AG04450 (cell line): ENCODE results near the gene FNIP2. TPM values are rescaled to one million over a fixed set of nuclear protein-coding genes. Genes with fewer than 3 reads are reported as not detected.

ENCODE experiments used
- CTCF ChIA-PET: fragments of 300-600, 350-600 bp; formaldehyde crosslinking; extraction: SDS; loops from one replicate; lab custom pipeline; 2022; ENCODE audit warnings: antibody characterized with exemption, inconsistent platforms; lab: Charles Lee
- POLR2A ChIA-PET: fragments of 350-600 bp; formaldehyde crosslinking; extraction: SDS; loops from one replicate; lab custom pipeline; 2021; ENCODE audit warnings: antibody characterized with exemption, inconsistent platforms; lab: Yijun Ruan, JAX
- DNase-seq: peaks from one replicate; pipeline ENCODE4 v3.0.0-alpha.2; 2011; ENCODE audit warnings: low read depth, low spot score
- H3K27ac ChIP-seq: one replicate; pipeline ENCODE4 v1.5.1; 2012; ENCODE audit warnings: low read depth, low read length, control low read depth
- H3K27me3 ChIP-seq: one replicate; pipeline ENCODE4 v1.6.0; 2012; ENCODE audit warnings: low read length; ENCODE audit not compliant: control insufficient read depth, insufficient read depth
- H3K4me3 ChIP-seq: 2 replicates; pipeline ENCODE4 v1.5.1; 2011; ENCODE audit warnings: mild to moderate bottlenecking, low read depth, low read length, control low read depth
- H3K9me3 ChIP-seq: 2 replicates; pipeline ENCODE4 v1.5.1; 2012; ENCODE audit warnings: low read length; ENCODE audit not compliant: control insufficient read depth, insufficient read depth
- polyA plus RNA-seq: library from polyadenylated mRNA; depleted of rRNA; stranded (reverse); fragments of >200 nt; gene quantifications from 2 replicates; pipeline ENCODE4 v1.2.3, GENCODE V29; 2011
- TF ChIP-seq, protein P1 (sequence below): IDR thresholded peaks from 2 replicates; pipeline ENCODE4 v1.5.1; 2011; ENCODE audit warnings: low read depth, low read length, control low read depth, inconsistent platforms

The FNIP2 gene
- polyA plus RNA-seq, 1 experiment = 8.4 TPM

DNA sequence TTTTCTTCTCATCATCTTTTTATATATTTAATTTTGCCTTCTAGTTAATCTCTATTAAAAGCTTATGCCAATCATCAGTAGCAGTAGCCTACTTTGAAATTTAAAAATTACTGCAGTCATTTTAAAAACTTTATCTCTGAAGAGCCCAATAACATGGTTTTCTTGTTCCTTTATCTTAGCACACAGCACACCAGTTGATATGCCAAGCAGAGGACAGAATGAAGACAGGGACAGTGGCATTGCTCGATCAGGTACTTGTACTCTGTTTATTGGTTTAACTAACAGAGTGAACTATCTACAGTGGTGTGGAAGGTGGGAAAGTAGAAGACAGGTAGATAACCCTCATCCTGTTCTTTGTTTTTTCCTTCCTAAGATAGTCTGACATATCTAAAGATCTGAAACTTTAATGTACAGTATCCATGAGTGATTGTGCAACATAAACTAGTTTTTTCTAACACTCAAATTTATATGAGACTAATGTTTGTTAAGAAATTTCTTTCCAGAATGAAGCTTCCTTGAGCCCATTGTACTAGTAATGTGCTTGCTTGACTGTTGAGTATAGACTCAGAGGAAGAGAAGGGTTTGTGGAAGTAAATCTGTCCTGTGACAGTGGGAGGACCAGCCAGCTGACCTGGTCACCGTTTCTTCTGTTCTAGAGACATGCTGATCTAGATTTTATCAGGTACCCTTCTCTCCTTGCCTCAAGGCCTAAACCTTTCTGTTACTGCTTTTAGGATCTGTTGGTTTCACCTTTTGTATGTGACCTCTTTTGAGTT lies 66.6 kb downstream of the FNIP2 start:
- Histone ChIP-seq H3K9me3 (no peaks in the 10 kb centered on the region), H3K4me3 (no peak overlapping the region), H3K27me3 (no peaks in the 10 kb centered on the region), H3K27ac (no peak overlapping the region)
- DNase-seq = no peak
- CTCF ChIA-PET = interaction anchor here (0.6 to 1.2 kb wide), 3 partner anchors 9 to 21 kb away, joined by 3 read pairs; no protein-coding TSS in a partner anchor
- POLR2A ChIA-PET = no interaction called here
- TF ChIP-seq, protein P1, sequence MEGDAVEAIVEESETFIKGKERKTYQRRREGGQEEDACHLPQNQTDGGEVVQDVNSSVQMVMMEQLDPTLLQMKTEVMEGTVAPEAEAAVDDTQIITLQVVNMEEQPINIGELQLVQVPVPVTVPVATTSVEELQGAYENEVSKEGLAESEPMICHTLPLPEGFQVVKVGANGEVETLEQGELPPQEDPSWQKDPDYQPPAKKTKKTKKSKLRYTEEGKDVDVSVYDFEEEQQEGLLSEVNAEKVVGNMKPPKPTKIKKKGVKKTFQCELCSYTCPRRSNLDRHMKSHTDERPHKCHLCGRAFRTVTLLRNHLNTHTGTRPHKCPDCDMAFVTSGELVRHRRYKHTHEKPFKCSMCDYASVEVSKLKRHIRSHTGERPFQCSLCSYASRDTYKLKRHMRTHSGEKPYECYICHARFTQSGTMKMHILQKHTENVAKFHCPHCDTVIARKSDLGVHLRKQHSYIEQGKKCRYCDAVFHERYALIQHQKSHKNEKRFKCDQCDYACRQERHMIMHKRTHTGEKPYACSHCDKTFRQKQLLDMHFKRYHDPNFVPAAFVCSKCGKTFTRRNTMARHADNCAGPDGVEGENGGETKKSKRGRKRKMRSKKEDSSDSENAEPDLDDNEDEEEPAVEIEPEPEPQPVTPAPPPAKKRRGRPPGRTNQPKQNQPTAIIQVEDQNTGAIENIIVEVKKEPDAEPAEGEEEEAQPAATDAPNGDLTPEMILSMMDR = no peak

DNA sequence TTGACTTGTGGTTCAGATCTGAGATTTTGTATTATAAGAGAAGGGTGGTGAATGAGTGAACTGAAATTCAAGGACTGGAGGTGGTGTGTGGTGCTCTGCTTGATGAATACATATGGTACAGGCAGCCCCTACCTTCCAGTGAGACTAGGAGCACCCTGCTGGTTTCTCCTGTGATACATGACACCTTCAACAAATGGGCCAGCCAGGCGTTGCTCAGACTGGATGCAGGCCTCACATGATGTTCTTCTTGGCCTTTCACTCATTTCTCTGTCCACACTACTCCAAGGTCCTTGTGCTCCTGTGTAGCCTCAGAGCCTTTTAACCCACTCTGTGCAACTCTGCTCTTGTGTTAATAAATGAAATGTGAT lies 67.2 kb downstream of the FNIP2 start:
- POLR2A ChIA-PET = no interaction called here
- no peak overlapping the region for H3K4me3 ChIP-seq
- CTCF ChIA-PET = interaction anchor here (0.6 kb wide), 2 partner anchors 29 to 304 kb away, joined by 3 to 6 read pairs; no protein-coding TSS in a partner anchor

DNA sequence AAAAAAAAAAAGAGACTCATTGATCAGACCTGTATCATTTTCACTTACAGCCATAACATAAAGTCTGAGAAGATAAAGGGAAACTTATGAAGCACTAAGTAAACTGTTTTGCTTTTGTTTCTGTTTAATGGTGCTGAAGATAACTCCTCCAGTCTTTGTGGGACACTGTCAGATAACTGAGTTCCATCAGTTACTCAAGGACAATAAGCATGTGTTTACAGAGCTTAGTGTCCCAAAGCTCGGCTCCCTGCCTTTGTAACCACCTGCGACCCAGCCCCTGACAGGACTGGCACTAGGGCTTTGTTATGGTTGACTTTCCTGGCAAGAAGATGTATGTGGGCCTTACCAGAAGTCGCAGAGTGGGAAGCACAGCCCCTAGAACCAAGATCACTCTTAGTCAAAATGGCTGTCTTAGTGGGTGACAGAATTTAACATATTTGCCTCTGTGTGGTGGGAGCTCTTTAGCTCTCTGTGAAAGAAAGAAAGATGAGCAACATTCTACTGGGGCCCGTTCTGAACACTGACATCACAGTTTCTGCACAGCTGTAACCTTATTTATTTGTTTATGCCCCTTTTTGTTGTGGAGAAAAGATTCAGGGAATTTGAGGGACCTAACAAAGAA lies 68.1 kb downstream of the FNIP2 start:
- no peak for DNase-seq
- Histone ChIP-seq H3K4me3 (no peak overlapping the region), H3K9me3 (no peaks in the 10 kb centered on the region), H3K27me3 (no peaks in the 10 kb centered on the region), H3K27ac (no peak overlapping the region)
- TF ChIP-seq, protein P1 = no peak
- ChIA-PET CTCF (interaction anchor here (0.6 to 1.0 kb wide), 3 partner anchors 30 to 366 kb away, joined by 3 to 6 read pairs (median 3); no protein-coding TSS in a partner anchor), POLR2A (no interaction called here)

More for the DNA sequence above, 67.2 kb downstream of the FNIP2 start:
- H3K27me3 ChIP-seq = no peaks in the 10 kb centered on the region
- H3K27ac ChIP-seq = no peak overlapping the region
- H3K9me3 ChIP-seq = no peaks in the 10 kb centered on the region
- TF ChIP-seq, protein P1 = no peak
- no peak for DNase-seq

DNA sequence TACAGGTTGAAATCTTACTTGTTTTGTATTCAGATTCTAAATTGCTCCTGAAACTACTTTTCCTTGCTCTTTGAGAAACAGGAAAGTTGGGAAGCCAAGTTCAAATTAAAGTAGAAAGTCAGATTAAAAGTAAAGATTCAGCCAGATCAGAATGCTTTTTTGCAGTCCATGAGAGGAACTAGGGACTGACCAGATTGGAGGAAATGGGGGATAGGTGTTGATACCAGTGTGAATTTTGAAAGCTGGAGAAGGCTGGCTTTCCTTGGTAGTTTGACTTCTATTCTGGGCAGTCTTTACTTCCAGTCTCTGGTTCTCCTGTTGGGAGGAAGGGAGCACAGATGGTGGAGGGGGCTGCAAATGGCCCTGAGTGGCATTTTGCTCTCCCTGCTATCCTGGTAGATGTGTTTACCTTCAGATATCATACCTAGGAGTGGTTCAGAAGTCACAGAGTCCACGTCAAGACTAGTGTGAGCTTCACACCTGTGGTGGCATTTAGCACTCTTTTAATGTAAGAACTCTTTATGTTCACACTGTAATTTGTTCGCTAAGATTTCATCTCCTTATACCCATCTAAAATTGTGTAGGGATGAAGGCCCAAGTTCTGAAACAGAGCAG lies 68.8 kb downstream of the FNIP2 start:
- CTCF ChIA-PET = interaction anchor here (0.9 to 1.4 kb wide), 3 partner anchors 12 to 365 kb away, joined by 3 to 4 read pairs (median 3); no protein-coding TSS in a partner anchor
- DNase-seq = no peak

More for the DNA sequence above, 68.8 kb downstream of the FNIP2 start:
- H3K4me3 ChIP-seq = no peak overlapping the region
- TF ChIP-seq, protein P1 = no peak
- no peaks in the 10 kb centered on the region for H3K27me3 ChIP-seq
- POLR2A ChIA-PET = no interaction called here
- H3K27ac ChIP-seq = no peak overlapping the region
- no peaks in the 10 kb centered on the region for H3K9me3 ChIP-seq
